Gastroesophageal sphincter (tissue), 4 donors: ENCODE data around the gene GATC. TPM values are rescaled to one million over a fixed set of nuclear protein-coding genes. Genes with fewer than 3 reads are reported as not detected.

Experiments used
- ATAC-seq: fragments of 150-250 bp; one replicate; pipeline ENCODE4 v1.9.1; 2016; ENCODE audit warnings: mild to moderate bottlenecking, moderate library complexity
- H3K27ac ChIP-seq, 4 donors: fragments of 200-600 bp; sonication (generic) in 3 of 4; 1 replicate in 3 of 4; 2 replicates in 1 of 4; pipeline ENCODE4 v1.5.1; 2016 to 2019
- H3K27me3 ChIP-seq: fragments of 200-600 bp; sonication (generic); one replicate; pipeline ENCODE4 v1.5.1; 2019
- H3K36me3 ChIP-seq, 2 donors: fragments of 200-600 bp; sonication (generic); one replicate each; pipeline ENCODE4 v1.5.1; 2019; ENCODE audit warnings: control low read depth in 1 of 2
- H3K4me1 ChIP-seq, 3 donors: fragments of 200-600 bp; sonication (generic); 1 replicate in 2 of 3; 2 replicates in 1 of 3; pipeline ENCODE4 v1.5.1; 2016 to 2019; ENCODE audit warnings: control low read depth in 2 of 3
- H3K4me3 ChIP-seq, 2 donors: fragments of 200-600 bp; sonication (generic); one replicate each; pipeline ENCODE4 v1.5.1; 2019; ENCODE audit warnings: mild to moderate bottlenecking in 1 of 2, moderate library complexity in 1 of 2
- H3K9me3 ChIP-seq, 3 donors: fragments of 200-600 bp; sonication (generic); one replicate each; pipeline ENCODE4 v1.5.1; 2017 to 2019; ENCODE audit warnings: control low read depth in 2 of 3
- CTCF ChIP-seq, 4 experiments: fragments of 200-600 bp in 2 of 4; fragments of 450-650 bp in 2 of 4; sonication (generic) in 1 of 4; IDR thresholded peaks; one replicate each; pipeline ENCODE4 v1.5.1; 2017 to 2019; ENCODE audit warnings: antibody characterized with exemption in 4 of 4, mild to moderate bottlenecking in 2 of 4, moderate library complexity in 2 of 4
- EP300 ChIP-seq: sonication (generic); formaldehyde crosslinking; IDR thresholded peaks from one replicate; pipeline ENCODE4 v1.6.1; 2017; ENCODE audit warnings: antibody characterized with exemption, mild to moderate bottlenecking
- POLR2A ChIP-seq, 2 donors: fragments of 450-650 bp; IDR thresholded peaks; one replicate each; pipeline ENCODE4 v1.6.1; 2017; ENCODE audit warnings: antibody characterized with exemption in 2 of 2, mild to moderate bottlenecking in 2 of 2, moderate library complexity in 1 of 2
- POLR2AphosphoS5 ChIP-seq: sonication (generic); formaldehyde crosslinking; IDR thresholded peaks from one replicate; pipeline ENCODE4 v1.6.1; 2017; ENCODE audit warnings: antibody characterized with exemption
- WGBS, 2 donors: methylation state at CpG; one replicate each; pipeline ENCODE4 v1.1.5; 2018; ENCODE audit warnings: low coverage in 1 of 2; 5-methylcytosine and 5-hydroxymethylcytosine counted together
- total RNA-seq, 4 donors: library from RNA; depleted of rRNA; stranded (reverse); fragments of >200 nt; gene quantifications; one replicate each; pipeline ENCODE4 v1.1.0, GENCODE V29; 2016

GATC gene
- total RNA-seq, 4 donors from 2014 or later: 20.0 to 26.0 (median 23.2) TPM

GRCh38 chr12:120403869-120404268, 42.4 kb upstream of the GATC start:
- ATAC-seq: no peak
- H3K4me3 ChIP-seq: no peak overlapping the region
- no peak for TF ChIP-seq CTCF (IDR thresholded peaks at IDR 0.05)
- TF ChIP-seq POLR2AphosphoS5: no peak
- no peak for TF ChIP-seq POLR2A (IDR thresholded peaks at IDR 0.05)
- no peak for TF ChIP-seq EP300

GRCh38 chr12:120404271-120404670, 42.0 kb upstream of the GATC start:
- Histone ChIP-seq H3K27ac (no peak overlapping the region), H3K4me3 (no peak overlapping the region), H3K9me3 (no peaks in the 10 kb centered on the region), H3K36me3 (no peaks in the 10 kb centered on the region), H3K27me3 (peaks cover 12% of the 10 kb centered on the region), H3K4me1 (no peaks in the 10 kb centered on the region)
- ATAC-seq: no peak
- WGBS, 2 donors: 89 to 100% methylated on average over 1 of the region's 1 CpG
- TF ChIP-seq POLR2AphosphoS5 (no peak), EP300 (no peak), CTCF (IDR thresholded peaks at IDR 0.05) (no peak), POLR2A (IDR thresholded peaks at IDR 0.05) (no peak)

More at GRCh38 chr12:120403869-120404268, 42.4 kb upstream of the GATC start:
- Histone ChIP-seq H3K27ac (no peak overlapping the region), H3K4me1 (no peaks in the 10 kb centered on the region), H3K9me3 (no peaks in the 10 kb centered on the region), H3K36me3 (no peaks in the 10 kb centered on the region), H3K27me3 (peaks cover 17% of the 10 kb centered on the region)
- WGBS, 2 donors: 34% methylated on average over 3 of the region's 3 CpGs; no CpG with 5 or more reads in 1 of the 2 donors

GRCh38 chr12:120406069-120406468, 40.2 kb upstream of the GATC start:
- no peaks in the 10 kb centered on the region for H3K9me3 ChIP-seq
- 69 to 76% methylated on average over 3 of the region's 3 CpGs for WGBS, 2 donors
- no peak overlapping the region for H3K4me3 ChIP-seq
- no peaks in the 10 kb centered on the region for H3K36me3 ChIP-seq
- no peaks in the 10 kb centered on the region for H3K27me3 ChIP-seq
- no peak overlapping the region for H3K27ac ChIP-seq
- no peak for ATAC-seq
- H3K4me1 ChIP-seq: no peaks in the 10 kb centered on the region
- TF ChIP-seq POLR2AphosphoS5: no peak
- TF ChIP-seq POLR2A (IDR thresholded peaks at IDR 0.05): no peak
- no peak for TF ChIP-seq EP300
- TF ChIP-seq CTCF (IDR thresholded peaks at IDR 0.05): no peak

DNA sequence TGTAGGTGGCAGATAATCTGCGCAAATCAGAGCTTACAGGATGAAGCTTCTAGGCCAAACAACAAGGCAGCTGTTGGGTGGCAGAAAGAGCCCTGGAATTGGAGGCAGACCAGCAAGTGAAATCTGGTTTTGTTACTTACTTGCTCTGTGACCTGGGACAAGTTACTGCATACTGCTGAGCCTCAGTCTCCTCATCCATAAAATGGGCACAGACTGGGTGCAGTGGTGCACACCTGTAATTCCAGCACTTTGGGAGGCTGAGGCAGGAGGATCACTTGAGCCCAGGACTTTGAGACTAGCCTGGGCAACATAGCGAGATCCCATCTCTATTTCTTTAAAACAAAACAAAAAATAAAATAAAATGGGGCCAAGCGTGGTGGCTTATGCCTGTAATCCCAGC, 39.7 kb upstream of the GATC start:
- no peak for TF ChIP-seq EP300
- TF ChIP-seq POLR2AphosphoS5: no peak
- TF ChIP-seq POLR2A (IDR thresholded peaks at IDR 0.05): no peak
- TF ChIP-seq CTCF (IDR thresholded peaks at IDR 0.05): no peak
- H3K36me3 ChIP-seq: no peaks in the 10 kb centered on the region
- 90 to 92% methylated on average over 2 to 3 of the region's 3 CpGs for WGBS, 2 donors
- no peaks in the 10 kb centered on the region for H3K9me3 ChIP-seq
- no peaks in the 10 kb centered on the region for H3K27me3 ChIP-seq
- no peak overlapping the region for H3K4me3 ChIP-seq
- no peaks in the 10 kb centered on the region for H3K4me1 ChIP-seq
- ATAC-seq: no peak
- no peak overlapping the region for H3K27ac ChIP-seq

DNA sequence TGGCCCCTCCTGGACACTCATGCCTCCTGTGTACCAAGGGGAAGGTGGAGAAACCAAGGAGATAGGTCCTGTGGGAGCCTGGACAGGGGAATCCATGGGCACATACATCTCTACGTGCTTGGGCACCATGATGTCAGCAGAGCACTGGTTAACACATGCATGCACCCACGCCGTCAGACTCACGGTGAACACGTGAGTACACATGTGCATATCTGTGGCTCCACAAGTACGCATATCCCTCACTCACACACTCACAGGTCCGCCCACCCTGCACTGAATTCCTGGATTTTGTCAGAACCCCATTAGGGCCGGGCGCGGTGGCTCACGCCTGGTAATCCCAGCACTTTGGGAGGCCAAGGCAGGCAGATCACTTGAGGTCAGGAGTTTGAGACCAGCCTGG, 37.5 kb upstream of the GATC start:
- Histone ChIP-seq H3K9me3 (no peaks in the 10 kb centered on the region), H3K27me3 (peaks cover 1% of the 10 kb centered on the region), H3K4me1 (no peaks in the 10 kb centered on the region), H3K4me3 (no peak overlapping the region), H3K27ac (no peak overlapping the region), H3K36me3 (no peaks in the 10 kb centered on the region)
- no peak for TF ChIP-seq EP300
- WGBS, 2 donors: 100% methylated on average over 6 of the region's 11 CpGs; no CpG with 5 or more reads in 1 of the 2 donors
- ATAC-seq: no peak
